Upper lobe of left lung (tissue), 6 donors: ENCODE data around the gene WNK1. TPM values are rescaled to one million over a fixed set of nuclear protein-coding genes. Genes with fewer than 3 reads are reported as not detected.

Source experiments
- ATAC-seq, 2 donors: fragments of 200-7000 bp; cut with Tn5 transposase; one replicate each; pipeline ENCODE4 v1.9.1; 2022; ENCODE audit warnings: mild to moderate bottlenecking in 2 of 2, moderate library complexity in 2 of 2; ENCODE audit not compliant: low FRiP score in 2 of 2
- DNase-seq, 2 donors: peaks; one replicate each; pipeline ENCODE4 v3.0.0-alpha.2; 2019 to 2020
- H3K27ac ChIP-seq, 4 donors: fragments of 200-600 bp; sonication (generic); one replicate each; pipeline ENCODE4 v1.5.1; 2016 to 2019
- H3K27me3 ChIP-seq, 4 donors: fragments of 200-600 bp; sonication (generic); one replicate each; pipeline ENCODE4 v1.5.1; 2017 to 2019
- H3K36me3 ChIP-seq, 4 donors: fragments of 200-600 bp; sonication (generic); one replicate each; pipeline ENCODE4 v1.5.1; 2016 to 2019
- H3K4me1 ChIP-seq, 4 donors: fragments of 200-600 bp; sonication (generic); one replicate each; pipeline ENCODE4 v1.5.1; 2018 to 2019
- H3K4me3 ChIP-seq, 4 donors: fragments of 200-600 bp; sonication (generic); one replicate each; pipeline ENCODE4 v1.5.1; 2017 to 2019; ENCODE audit warnings: mild to moderate bottlenecking in 2 of 4, moderate library complexity in 1 of 4
- H3K9me3 ChIP-seq, 4 donors: fragments of 200-600 bp; sonication (generic); one replicate each; pipeline ENCODE4 v1.5.1; 2018 to 2019
- EP300 ChIP-seq, 4 donors: sonication (generic); formaldehyde crosslinking; IDR thresholded peaks; one replicate each; pipeline ENCODE4 v1.5.1; 2017; ENCODE audit warnings: antibody characterized with exemption in 4 of 4, control low read depth in 2 of 4
- POLR2A ChIP-seq, 4 donors: fragments of 450-650 bp; IDR thresholded peaks; one replicate each; pipeline ENCODE4 v1.5.1; 2016 to 2017; ENCODE audit warnings: antibody characterized with exemption in 4 of 4, mild to moderate bottlenecking in 2 of 4
- POLR2AphosphoS5 ChIP-seq, 2 donors: sonication (generic); formaldehyde crosslinking; IDR thresholded peaks; one replicate each; pipeline ENCODE4 v1.5.1; 2017; ENCODE audit warnings: antibody characterized with exemption in 2 of 2
- WGBS, 2 donors: methylation state at CpG; one replicate each; pipeline ENCODE4 v1.1.5; 2017 to 2018; 5-methylcytosine and 5-hydroxymethylcytosine counted together
- total RNA-seq, 6 donors: library from RNA; depleted of rRNA in 4 of 6; stranded (reverse); fragments of >200 nt in 4 of 6; gene quantifications; one replicate each; pipeline versions ENCODE4 v1.1.0 to v1.2.1, GENCODE V29; 2016 to 2021
- TF ChIP-seq, protein P1 (sequence below), 6 experiments: fragments of 450-650 bp in 4 of 6; fragments of 200-600 bp in 2 of 6; sonication (generic) in 2 of 6; IDR thresholded peaks; one replicate each; pipeline ENCODE4 v1.5.1; 2016 to 2019; ENCODE audit warnings: antibody characterized with exemption in 6 of 6
- donor health status: DM: no; HTN: no; CAD: no; lungs with moderate emphysema.
- donor health status: DM: no; HTN: yes; CAD: no; lungs with severe emphysema.

WNK1 gene
- total RNA-seq, 6 donors from 2014 or later: 184 to 288 (median 245) TPM

DNA sequence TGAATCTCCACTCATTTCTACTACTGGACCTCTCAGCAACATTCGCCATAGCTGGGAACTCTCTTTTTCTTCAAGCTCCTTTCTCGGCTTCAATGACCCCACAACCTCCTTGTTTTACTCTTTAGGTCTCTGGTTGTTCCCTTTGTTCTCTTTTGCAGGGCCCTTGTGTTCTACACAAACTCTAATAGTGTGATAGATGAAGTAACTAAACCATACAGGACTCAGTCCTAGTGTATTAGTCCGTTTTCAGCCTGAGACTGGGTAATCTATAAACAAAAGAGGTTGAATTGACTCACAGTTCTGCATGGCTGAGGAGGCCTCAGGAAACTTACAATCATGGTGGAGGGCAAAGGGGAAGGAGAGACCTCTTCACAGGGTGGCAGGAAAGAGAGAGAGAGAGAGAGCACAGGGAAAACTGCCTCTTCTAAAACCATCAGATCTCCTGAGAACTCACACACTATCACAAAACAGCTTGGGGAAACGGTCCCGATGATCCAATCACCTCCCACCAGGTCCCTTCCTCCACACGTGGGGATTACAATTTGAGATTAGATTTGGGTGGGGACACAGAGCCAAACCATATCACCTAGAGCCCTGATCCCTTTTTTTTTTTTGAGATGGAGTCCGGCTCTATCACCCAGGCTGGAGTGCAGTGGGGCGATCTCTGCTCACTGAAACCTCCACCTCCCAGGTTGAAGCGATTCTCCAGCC lies 32.0 kb upstream of the WNK1 start:
- no peaks in the 10 kb centered on the region for H3K9me3 ChIP-seq
- peak overlapping the region in 1 of 4 donors; percentile 17 for H3K27ac ChIP-seq
- ATAC-seq (no peak), DNase-seq (no peak)
- no peak overlapping the region for H3K4me3 ChIP-seq
- TF ChIP-seq POLR2A (IDR thresholded peaks at IDR 0.05) (no peak), POLR2AphosphoS5 (IDR thresholded peaks at IDR 0.05) (no peak), EP300 (IDR thresholded peaks at IDR 0.05) (no peak)
- WGBS, 2 donors: 83 to 90% methylated on average over 8 to 9 of the region's 9 CpGs
- no peaks in the 10 kb centered on the region for H3K27me3 ChIP-seq
- H3K36me3 ChIP-seq: no peaks in the 10 kb centered on the region
- peaks cover 3 to 7% (median 6%) of the 10 kb centered on the region in 4 donors for H3K4me1 ChIP-seq

DNA sequence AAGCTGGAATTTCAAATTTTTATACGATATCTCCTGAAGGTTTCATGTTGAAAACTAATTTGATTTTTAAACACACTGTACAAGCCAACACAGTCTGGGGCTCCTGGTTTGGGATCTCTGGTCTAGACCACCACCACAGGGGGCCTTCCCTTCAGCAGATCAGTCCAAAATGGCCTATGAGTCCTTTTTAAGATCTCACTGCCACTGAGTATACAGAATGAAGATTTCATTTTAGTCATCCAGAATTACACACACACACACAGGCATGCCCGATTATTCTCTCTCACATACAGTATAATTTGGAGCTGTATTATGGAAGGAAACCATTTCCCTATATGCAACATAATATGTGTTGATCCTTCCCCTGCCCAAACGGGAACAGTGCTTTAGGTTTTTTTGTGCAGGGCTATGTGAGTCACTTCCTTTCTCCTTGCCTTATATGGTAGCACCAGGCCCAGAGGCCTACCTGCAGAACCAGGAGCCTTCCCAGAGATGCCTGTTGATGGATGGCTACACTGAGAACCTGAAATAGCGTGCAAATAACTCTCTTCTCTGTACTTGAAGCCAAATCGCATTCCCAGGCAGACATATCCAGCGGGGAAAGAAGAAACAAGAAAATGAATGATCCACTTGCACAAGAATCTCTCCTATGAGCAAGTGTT lies 28.1 kb upstream of the WNK1 start:
- no peaks in the 10 kb centered on the region for H3K9me3 ChIP-seq
- H3K36me3 ChIP-seq: no peaks in the 10 kb centered on the region
- WGBS, 2 donors: 68 to 69% methylated on average over 6 of the region's 6 CpGs
- DNase-seq: peak in 1 of 2 donors; percentile 56
- H3K4me1 ChIP-seq: peaks cover 1 to 3% (median 2%) of the 10 kb centered on the region in 4 donors
- no peak overlapping the region for H3K4me3 ChIP-seq
- peak; percentile 55 to 67 for ATAC-seq
- TF ChIP-seq, protein P1, sequence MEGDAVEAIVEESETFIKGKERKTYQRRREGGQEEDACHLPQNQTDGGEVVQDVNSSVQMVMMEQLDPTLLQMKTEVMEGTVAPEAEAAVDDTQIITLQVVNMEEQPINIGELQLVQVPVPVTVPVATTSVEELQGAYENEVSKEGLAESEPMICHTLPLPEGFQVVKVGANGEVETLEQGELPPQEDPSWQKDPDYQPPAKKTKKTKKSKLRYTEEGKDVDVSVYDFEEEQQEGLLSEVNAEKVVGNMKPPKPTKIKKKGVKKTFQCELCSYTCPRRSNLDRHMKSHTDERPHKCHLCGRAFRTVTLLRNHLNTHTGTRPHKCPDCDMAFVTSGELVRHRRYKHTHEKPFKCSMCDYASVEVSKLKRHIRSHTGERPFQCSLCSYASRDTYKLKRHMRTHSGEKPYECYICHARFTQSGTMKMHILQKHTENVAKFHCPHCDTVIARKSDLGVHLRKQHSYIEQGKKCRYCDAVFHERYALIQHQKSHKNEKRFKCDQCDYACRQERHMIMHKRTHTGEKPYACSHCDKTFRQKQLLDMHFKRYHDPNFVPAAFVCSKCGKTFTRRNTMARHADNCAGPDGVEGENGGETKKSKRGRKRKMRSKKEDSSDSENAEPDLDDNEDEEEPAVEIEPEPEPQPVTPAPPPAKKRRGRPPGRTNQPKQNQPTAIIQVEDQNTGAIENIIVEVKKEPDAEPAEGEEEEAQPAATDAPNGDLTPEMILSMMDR (IDR thresholded peaks at IDR 0.05): no peak
- H3K27me3 ChIP-seq: no peaks in the 10 kb centered on the region
- H3K27ac ChIP-seq: peak overlapping the region in 2 of 4 donors; percentile 1 to 55

DNA sequence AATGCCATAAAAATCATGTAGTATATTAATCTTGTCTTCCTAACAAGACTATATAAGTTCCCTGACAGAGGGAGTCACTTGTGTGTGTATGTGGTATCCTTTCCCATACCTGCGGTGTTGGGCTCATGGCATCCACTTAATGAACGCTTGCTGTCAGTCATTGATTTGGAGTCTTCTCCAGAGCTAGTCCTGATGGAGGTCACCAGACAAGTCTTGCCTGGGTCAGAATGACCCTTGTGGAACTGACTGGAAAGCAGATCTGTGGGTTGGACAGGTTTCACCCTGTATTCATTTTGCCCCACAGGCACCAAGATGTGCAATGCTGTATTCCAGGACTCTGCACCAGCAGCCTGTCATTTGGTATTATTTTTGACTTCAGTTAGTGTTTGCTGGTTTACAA lies 27.3 kb upstream of the WNK1 start:
- TF ChIP-seq POLR2AphosphoS5 (IDR thresholded peaks at IDR 0.05) (no peak), EP300 (IDR thresholded peaks at IDR 0.05) (no peak), POLR2A (IDR thresholded peaks at IDR 0.05) (no peak)
- TF ChIP-seq, protein P1 (IDR thresholded peaks at IDR 0.05): no peak
- H3K4me1 ChIP-seq: peaks cover 0 to 3% (median 0%) of the 10 kb centered on the region in 4 donors
- ATAC-seq: no peak

DNA sequence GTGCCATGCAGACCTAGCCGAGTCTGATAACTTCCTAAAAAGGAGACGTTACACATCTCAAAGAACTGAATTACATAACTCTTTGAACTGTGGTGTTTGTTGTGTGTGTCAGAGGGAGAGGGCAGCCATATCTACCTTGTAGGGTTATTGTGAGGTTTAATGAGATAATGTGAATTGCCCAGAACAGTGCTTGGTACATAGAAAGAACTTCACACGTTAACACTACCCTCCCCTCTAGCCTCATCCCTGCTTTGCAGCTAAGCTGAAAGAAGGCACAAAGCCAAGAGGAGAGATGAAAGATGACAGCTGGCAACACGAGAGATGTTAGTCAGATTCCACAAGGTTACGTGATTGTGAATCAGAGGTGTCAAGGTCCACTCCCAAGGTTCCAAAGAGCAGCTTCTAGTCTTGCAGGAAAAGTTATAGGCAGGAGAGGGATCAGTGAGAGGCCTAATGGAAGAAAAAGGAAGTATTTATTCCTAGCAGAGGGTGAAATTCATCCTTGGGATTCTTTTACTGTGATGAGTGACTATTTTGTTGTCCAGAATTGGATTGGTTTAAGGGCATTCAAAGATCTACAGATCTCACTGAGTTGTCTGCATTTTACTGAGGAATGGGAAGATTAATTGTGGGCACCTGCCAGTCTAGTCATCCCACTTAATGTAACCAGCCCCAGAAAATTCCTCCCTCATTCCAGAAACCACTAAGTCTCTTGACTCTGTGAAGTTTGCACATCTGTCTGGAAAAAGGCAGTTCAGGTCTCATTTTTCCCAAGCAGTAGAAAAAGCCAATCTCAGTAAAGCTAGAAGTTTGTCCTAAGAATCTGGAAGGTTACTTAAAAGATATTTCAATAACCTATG lies 25.9 kb upstream of the WNK1 start:
- no peak overlapping the region for H3K4me3 ChIP-seq
- ATAC-seq: peak in 1 of 2 donors; percentile 59
- no peaks in the 10 kb centered on the region for H3K9me3 ChIP-seq
- H3K4me1 ChIP-seq: peaks cover 0 to 3% (median 0%) of the 10 kb centered on the region in 4 donors
- no peak for DNase-seq
- TF ChIP-seq POLR2AphosphoS5 (IDR thresholded peaks at IDR 0.05) (no peak), POLR2A (IDR thresholded peaks at IDR 0.05) (no peak), EP300 (IDR thresholded peaks at IDR 0.05) (no peak)
- TF ChIP-seq, protein P1 (IDR thresholded peaks at IDR 0.05): no peak
- WGBS, 2 donors: 52 to 54% methylated on average over 5 of the region's 5 CpGs
- H3K27ac ChIP-seq: no peak overlapping the region
- no peaks in the 10 kb centered on the region for H3K27me3 ChIP-seq
- H3K36me3 ChIP-seq: no peaks in the 10 kb centered on the region

More for the DNA sequence above, 27.3 kb upstream of the WNK1 start:
- no peak for DNase-seq
- 94 to 95% methylated on average over 2 of the region's 2 CpGs for WGBS, 2 donors
- H3K27me3 ChIP-seq: no peaks in the 10 kb centered on the region
- H3K9me3 ChIP-seq: no peaks in the 10 kb centered on the region
- H3K4me3 ChIP-seq: no peak overlapping the region
- no peaks in the 10 kb centered on the region for H3K36me3 ChIP-seq
- H3K27ac ChIP-seq: no peak overlapping the region

DNA sequence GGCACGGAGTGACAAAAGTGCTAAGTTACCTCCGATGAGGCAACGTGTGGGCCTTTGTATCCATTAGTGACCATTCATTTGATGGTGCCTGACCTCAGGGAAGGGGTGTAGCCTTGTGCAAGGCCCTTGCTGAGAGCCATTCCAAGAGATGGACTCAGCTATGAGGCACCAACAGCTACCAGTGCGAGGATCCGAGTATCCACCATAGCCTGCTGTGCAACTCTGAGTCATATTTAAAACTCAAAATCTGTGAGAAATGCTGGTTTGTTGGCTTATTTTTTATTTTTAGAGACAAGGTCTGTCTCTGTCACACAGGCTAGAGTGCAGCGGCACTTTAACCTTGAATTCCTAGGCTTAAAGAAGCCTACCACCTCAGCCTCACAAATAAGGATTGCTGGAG lies 25.1 kb upstream of the WNK1 start:
- TF ChIP-seq EP300 (IDR thresholded peaks at IDR 0.05): no peak
- TF ChIP-seq, protein P1 (IDR thresholded peaks at IDR 0.05): no peak
- TF ChIP-seq POLR2AphosphoS5 (IDR thresholded peaks at IDR 0.05): no peak
- no peak for TF ChIP-seq POLR2A (IDR thresholded peaks at IDR 0.05)

More for the DNA sequence above, 25.1 kb upstream of the WNK1 start:
- peaks cover 0 to 3% (median 0%) of the 10 kb centered on the region in 4 donors for H3K4me1 ChIP-seq
- 95 to 100% methylated on average over 6 of the region's 6 CpGs for WGBS, 2 donors
- no peaks in the 10 kb centered on the region for H3K9me3 ChIP-seq
- H3K27me3 ChIP-seq: no peaks in the 10 kb centered on the region
- ATAC-seq (no peak), DNase-seq (no peak)
- H3K36me3 ChIP-seq: no peaks in the 10 kb centered on the region
- H3K27ac ChIP-seq: no peak overlapping the region
- H3K4me3 ChIP-seq: no peak overlapping the region
